Measurements from ENCODE around the gene WDSUB1.

Gene WDSUB1

GRCh38 chr2:159285929-159286708 is at the start of gene WDSUB1:
Gene WDSUB1 (minus strand): TSS chr2:159286703. CDS start chr2:159283069, 3,634 bp downstream.
- peak; percentile 20 to 81 for DNase-seq (ENCODE audit: low read depth in 1 of 2, low spot score in 1 of 2)
- TF ChIP-seq JUND (IDR thresholded peaks at IDR 0.05; ENCODE audit: low read depth) = no peak
- in situ Hi-C loops (cut with HindIII; ENCODE audit: low pct_unique_long_range_greater_than_20kb, low sequenced_read_pairs) = no loop called here

GRCh38 chr2:159326569-159327255 is 40.2 kb upstream of the WDSUB1 start:
- no peak for DNase-seq (ENCODE audit: low read depth in 1 of 2, low spot score in 1 of 2)
- no peak for TF ChIP-seq JUND (IDR thresholded peaks at IDR 0.05; ENCODE audit: low read depth)
- in situ Hi-C loops (cut with HindIII; ENCODE audit: low pct_unique_long_range_greater_than_20kb, low sequenced_read_pairs) = no loop called here

GRCh38 chr2:159322419-159322818 is 35.9 kb upstream of the WDSUB1 start:
- TF ChIP-seq JUND (IDR thresholded peaks at IDR 0.05; ENCODE audit: low read depth) = no peak
- in situ Hi-C loops (cut with HindIII; ENCODE audit: low pct_unique_long_range_greater_than_20kb, low sequenced_read_pairs) = no loop called here
- DNase-seq (ENCODE audit: low read depth in 1 of 2, low spot score in 1 of 2) = no peak

- no peak for DNase-seq (ENCODE audit: low read depth in 1 of 2, low spot score in 1 of 2)
- TF ChIP-seq JUND (IDR thresholded peaks at IDR 0.05; ENCODE audit: low read depth) = no peak
- in situ Hi-C loops (cut with HindIII; ENCODE audit: low pct_unique_long_range_greater_than_20kb, low sequenced_read_pairs) = no loop called here
Observed at GRCh38 chr2:159317392-159318088, 31.0 kb upstream of the WDSUB1 start.

- no peak for DNase-seq (ENCODE audit: low read depth in 1 of 2, low spot score in 1 of 2)
- TF ChIP-seq JUND (IDR thresholded peaks at IDR 0.05; ENCODE audit: low read depth) = no peak
- in situ Hi-C loops (cut with HindIII; ENCODE audit: low pct_unique_long_range_greater_than_20kb, low sequenced_read_pairs) = no loop called here
Observed at GRCh38 chr2:159307942-159308341, 21.4 kb upstream of the WDSUB1 start.

GRCh38 chr2:159300586-159300985 is 14.1 kb upstream of the WDSUB1 start:
- TF ChIP-seq JUND (IDR thresholded peaks at IDR 0.05; ENCODE audit: low read depth) = no peak
- peak in 1 of 2 experiments; percentile 6 for DNase-seq (ENCODE audit: low read depth in 1 of 2, low spot score in 1 of 2)
- in situ Hi-C loops (cut with HindIII; ENCODE audit: low pct_unique_long_range_greater_than_20kb, low sequenced_read_pairs) = no loop called here

GRCh38 chr2:159298967-159299366 is 12.5 kb upstream of the WDSUB1 start:
- no peak for DNase-seq (ENCODE audit: low read depth in 1 of 2, low spot score in 1 of 2)
- no peak for TF ChIP-seq JUND (IDR thresholded peaks at IDR 0.05; ENCODE audit: low read depth)
- in situ Hi-C loops (cut with HindIII; ENCODE audit: low pct_unique_long_range_greater_than_20kb, low sequenced_read_pairs) = no loop called here

- in situ Hi-C loops (cut with HindIII; ENCODE audit: low pct_unique_long_range_greater_than_20kb, low sequenced_read_pairs) = no loop called here
- peak in 1 of 2 experiments; percentile 79 for DNase-seq (ENCODE audit: low read depth in 1 of 2, low spot score in 1 of 2)
- TF ChIP-seq JUND (IDR thresholded peaks at IDR 0.05; ENCODE audit: low read depth) = no peak
Observed at GRCh38 chr2:159297042-159297707, 10.7 kb upstream of the WDSUB1 start.

GRCh38 chr2:159292157-159292556 is 5.7 kb upstream of the WDSUB1 start:
- TF ChIP-seq JUND (IDR thresholded peaks at IDR 0.05; ENCODE audit: low read depth) = no peak
- DNase-seq (ENCODE audit: low read depth in 1 of 2, low spot score in 1 of 2) = no peak
- in situ Hi-C loops (cut with HindIII; ENCODE audit: low pct_unique_long_range_greater_than_20kb, low sequenced_read_pairs) = no loop called here

- in situ Hi-C loops (cut with HindIII; ENCODE audit: low pct_unique_long_range_greater_than_20kb, low sequenced_read_pairs) = no loop called here
- no peak for TF ChIP-seq JUND (IDR thresholded peaks at IDR 0.05; ENCODE audit: low read depth)
- peak in 1 of 2 experiments; percentile 23 for DNase-seq (ENCODE audit: low read depth in 1 of 2, low spot score in 1 of 2)
Observed at GRCh38 chr2:159290289-159290907, 3.9 kb upstream of the WDSUB1 start.

- DNase-seq (ENCODE audit: low read depth in 1 of 2, low spot score in 1 of 2) = no peak
- TF ChIP-seq JUND (IDR thresholded peaks at IDR 0.05; ENCODE audit: low read depth) = no peak
- in situ Hi-C loops (cut with HindIII; ENCODE audit: low pct_unique_long_range_greater_than_20kb, low sequenced_read_pairs) = no loop called here
Observed at GRCh38 chr2:159287733-159288132, 1.2 kb upstream of the WDSUB1 start.
